Neuronal stem cell (in vitro differentiated cells): ENCODE data around the gene TMEM222.

Experiments used
- DNase-seq: peaks from one replicate; pipeline ENCODE4 v3.0.0-alpha.2; 2013; ENCODE audit warnings: low spot score
- H2AFZ ChIP-seq: one replicate; pipeline ENCODE4 v1.6.1; 2013; ENCODE audit warnings: mild to moderate bottlenecking, low read length, inconsistent platforms
- H2AK5ac ChIP-seq: 2 replicates; pipeline ENCODE4 v1.6.1; 2013; ENCODE audit warnings: low read depth, mild to moderate bottlenecking, inconsistent platforms, low read length, moderate library complexity, mixed read lengths
- H2BK120ac ChIP-seq: 2 replicates; pipeline ENCODE4 v1.6.1; 2013; ENCODE audit warnings: low read depth, mild to moderate bottlenecking, inconsistent platforms, low read length, moderate library complexity, mixed read lengths
- H2BK12ac ChIP-seq: one replicate; pipeline ENCODE4 v1.6.1; 2013; ENCODE audit warnings: low read length, inconsistent platforms
- H2BK15ac ChIP-seq: 2 replicates; pipeline ENCODE4 v1.6.1; 2013; ENCODE audit warnings: mild to moderate bottlenecking, low read length, inconsistent platforms, mixed read lengths
- H2BK5ac ChIP-seq: one replicate; pipeline ENCODE4 v1.6.1; 2013; ENCODE audit warnings: inconsistent platforms, mild to moderate bottlenecking, low read length, moderate library complexity
- H3K14ac ChIP-seq: one replicate; pipeline ENCODE4 v1.6.1; 2013; ENCODE audit warnings: low read length, inconsistent platforms
- H3K18ac ChIP-seq: 2 replicates; pipeline ENCODE4 v1.6.1; 2013; ENCODE audit warnings: low read length, inconsistent platforms
- H3K23ac ChIP-seq: 2 replicates; pipeline ENCODE4 v1.6.1; 2013; ENCODE audit warnings: low read depth, mild to moderate bottlenecking, mixed read lengths, low read length, inconsistent platforms; ENCODE audit not compliant: poor library complexity
- H3K27ac ChIP-seq: replicated peaks from 3 replicates; pipeline ENCODE4 v1.5.1; 2013; ENCODE audit warnings: low read length, inconsistent platforms
- H3K27me3 ChIP-seq, 3 experiments: 2 replicates each; pipeline ENCODE4 v1.6.1; 2013; ENCODE audit warnings: low read length in 3 of 3, mild to moderate bottlenecking in 2 of 3, inconsistent platforms in 1 of 3, low read depth in 1 of 3, mixed read lengths in 1 of 3, moderate library complexity in 1 of 3; ENCODE audit not compliant: control insufficient read depth in 3 of 3, insufficient read depth in 3 of 3
- H3K36me3 ChIP-seq, 2 donors: replicated peaks in 1 of 2; 2 replicates each; pipeline ENCODE4 v1.6.1; 2013; ENCODE audit warnings: low read length in 2 of 2; ENCODE audit not compliant: control insufficient read depth in 2 of 2, insufficient read depth in 2 of 2
- H3K4ac ChIP-seq: 2 replicates; pipeline ENCODE4 v1.6.1; 2013; ENCODE audit warnings: inconsistent platforms, mild to moderate bottlenecking, low read length, moderate library complexity
- H3K4me1 ChIP-seq, 2 donors: 1 replicate in 1 of 2; 2 replicates in 1 of 2; pipeline ENCODE4 v1.6.1; 2013; ENCODE audit warnings: low read length in 2 of 2, low read depth in 1 of 2; ENCODE audit not compliant: control insufficient read depth in 2 of 2, insufficient read depth in 1 of 2
- H3K4me2 ChIP-seq: one replicate; pipeline ENCODE4 v1.6.1; 2013; ENCODE audit warnings: mild to moderate bottlenecking, low read length, inconsistent platforms; ENCODE audit not compliant: insufficient read depth, poor library complexity, severe bottlenecking
- H3K4me3 ChIP-seq, 2 donors: 2 replicates each; pipeline ENCODE4 v1.5.1; 2013; ENCODE audit warnings: low read length in 2 of 2, mild to moderate bottlenecking in 2 of 2, inconsistent platforms in 1 of 2, moderate library complexity in 1 of 2
- H3K79me1 ChIP-seq: one replicate; pipeline ENCODE4 v1.6.1; 2013; ENCODE audit warnings: low read depth, mild to moderate bottlenecking, inconsistent platforms, low read length, moderate library complexity
- H3K9ac ChIP-seq: one replicate; pipeline ENCODE4 v1.6.1; 2013; ENCODE audit warnings: mild to moderate bottlenecking, low read depth, low read length, inconsistent platforms; ENCODE audit not compliant: poor library complexity
- H3K9me3 ChIP-seq, 2 donors: replicated peaks in 1 of 2; 2 replicates each; pipeline versions ENCODE3 to v1.6.1; 2013; ENCODE audit warnings: low read length in 2 of 2, mild to moderate bottlenecking in 2 of 2, inconsistent platforms in 1 of 2, low read depth in 1 of 2, mixed read lengths in 1 of 2, moderate library complexity in 1 of 2; ENCODE audit not compliant: control insufficient read depth in 2 of 2, insufficient read depth in 1 of 2
- H4K8ac ChIP-seq: one replicate; pipeline ENCODE4 v1.6.1; 2013; ENCODE audit warnings: low read depth, mild to moderate bottlenecking, inconsistent platforms, low read length, moderate library complexity
- H4K91ac ChIP-seq: one replicate; pipeline ENCODE4 v1.6.1; 2013; ENCODE audit warnings: low read length, low read depth, mild to moderate bottlenecking, inconsistent platforms; ENCODE audit not compliant: poor library complexity
- WGBS, 2 donors: extraction: QIAGEN DNeasy Blood & Tissue Kit; methylation state at CpG; one replicate each; pipeline ENCODE4 v1.1.7; 2013; ENCODE audit warnings: missing lambda C conversion rate in 2 of 2, mixed read lengths in 1 of 2; ENCODE audit not compliant: insufficient read length in 2 of 2, insufficient replicate concordance in 1 of 2; ENCODE audit errors: extremely low coverage in 2 of 2; 5-methylcytosine and 5-hydroxymethylcytosine counted together

The TMEM222 gene

DNA sequence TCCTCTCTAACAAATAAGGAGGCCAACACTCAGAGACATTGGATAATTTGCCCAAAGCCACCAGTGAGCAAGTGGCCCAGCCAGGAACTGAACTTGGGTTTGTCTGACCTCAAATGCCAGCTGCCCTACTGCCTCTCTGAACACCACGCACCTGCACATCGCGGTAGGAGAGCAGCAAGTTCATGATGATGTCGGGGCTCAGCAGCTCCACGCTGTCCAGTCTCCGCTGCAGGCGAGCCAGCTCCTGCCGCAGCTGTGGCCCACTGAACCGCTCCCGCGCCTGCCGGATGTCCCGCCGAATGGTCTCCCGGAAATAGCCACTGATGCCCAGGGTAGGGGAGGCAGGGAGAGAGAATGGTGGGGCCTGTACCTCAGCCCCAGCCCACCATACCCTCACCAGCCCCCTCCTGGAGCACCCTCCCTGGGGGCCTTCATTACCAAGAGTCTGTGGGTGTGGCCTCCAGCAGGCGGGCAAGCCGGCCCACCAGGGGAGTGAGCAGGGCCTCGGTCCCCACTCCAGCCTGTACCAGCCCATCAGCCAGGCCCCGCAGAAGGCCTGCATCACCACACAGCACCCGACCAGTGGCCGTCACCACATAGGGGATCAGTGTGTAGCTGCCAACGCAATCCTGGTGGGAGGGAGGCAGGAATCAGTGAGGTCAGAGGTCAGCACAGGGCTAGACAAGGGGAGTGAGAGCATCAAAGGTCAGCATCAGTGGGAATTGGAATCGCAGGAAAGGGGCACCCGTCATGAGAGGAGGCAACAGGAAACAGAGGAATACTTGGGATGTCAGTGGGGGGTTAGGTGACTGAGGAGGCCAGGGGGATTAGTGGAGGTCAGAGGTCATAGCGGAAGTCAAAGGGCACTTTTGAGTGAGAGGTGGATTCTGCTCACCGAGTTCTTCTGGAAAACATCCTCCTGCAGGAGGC lies 42.1 kb downstream of the TMEM222 start:
- peaks cover 18 to 36% of the 10 kb centered on the region in 2 donors for H3K4me1 ChIP-seq
- H3K79me1 ChIP-seq: no peaks in the 10 kb centered on the region
- H3K4me2 ChIP-seq: no peak overlapping the region
- no peaks in the 10 kb centered on the region for H3K9me3 ChIP-seq
- peak overlapping the region; percentile 82 for H2BK12ac ChIP-seq
- H3K4ac ChIP-seq: no peak overlapping the region
- no peak overlapping the region for H4K91ac ChIP-seq
- H4K8ac ChIP-seq: no peak overlapping the region
- peak overlapping the region; percentile 84 for H3K18ac ChIP-seq
- peak overlapping the region; percentile 37 for H3K23ac ChIP-seq
- peak overlapping the region; percentile 76 for H2BK5ac ChIP-seq
- peak overlapping the region; percentile 84 for H3K27ac ChIP-seq
- H2AK5ac ChIP-seq: peak overlapping the region; percentile 78
- peaks cover 0 to 28% (median 9%) of the 10 kb centered on the region in 3 experiments for H3K27me3 ChIP-seq
- DNase-seq: peak; percentile 83
- no peak overlapping the region for H2AFZ ChIP-seq
- H3K4me3 ChIP-seq: no peak overlapping the region
- H2BK120ac ChIP-seq: no peak overlapping the region
- peak overlapping the region; percentile 46 for H3K9ac ChIP-seq
- H3K36me3 ChIP-seq: peaks cover 0 to 38% of the 10 kb centered on the region in 2 donors
- WGBS, 2 donors: no CpG with 5 or more reads among the region's 26 CpGs
- H2BK15ac ChIP-seq: peak overlapping the region; percentile 71
- peak overlapping the region; percentile 17 for H3K14ac ChIP-seq

DNA sequence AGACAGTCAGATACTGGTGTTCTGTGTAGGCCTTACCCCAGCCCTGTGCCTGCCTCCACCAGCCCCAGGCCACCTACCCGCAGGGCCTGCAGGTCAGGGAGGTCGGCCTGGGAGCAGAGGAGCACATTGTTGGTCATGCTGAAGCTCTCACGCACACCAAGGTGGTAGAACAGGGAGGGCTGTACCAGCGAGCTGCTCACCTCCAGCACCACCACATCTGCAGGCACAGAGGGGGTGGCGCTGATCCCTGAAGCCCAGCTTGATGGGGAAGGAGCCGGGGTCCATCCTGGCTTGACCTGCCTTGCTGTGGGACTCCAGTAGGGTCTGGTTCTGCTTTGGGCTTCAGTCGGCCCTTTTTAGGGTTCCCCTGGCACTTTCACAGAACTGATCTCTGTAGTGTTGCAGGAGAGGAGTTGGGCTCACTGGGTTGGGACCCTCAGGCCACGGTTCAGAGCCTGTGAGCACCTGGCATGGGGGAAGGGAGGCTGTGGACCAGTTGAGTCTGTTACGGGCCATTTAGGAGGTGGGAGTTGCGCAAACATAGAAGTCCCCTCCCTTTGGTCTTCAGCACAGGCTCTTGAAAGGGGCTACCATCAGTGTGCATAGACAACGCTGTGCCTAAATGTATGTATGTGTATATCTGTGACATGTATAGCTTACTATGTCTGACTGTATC lies 42.9 kb downstream of the TMEM222 start:
- no CpG with 5 or more reads among the region's 11 CpGs for WGBS, 2 donors
- peak overlapping the region; percentile 84 for H3K18ac ChIP-seq
- H3K4me2 ChIP-seq: peak overlapping the region; percentile 28
- H3K4me3 ChIP-seq: peak overlapping the region; percentile 37 to 71
- no peak overlapping the region for H3K23ac ChIP-seq
- no peak for DNase-seq
- H2BK5ac ChIP-seq: no peak overlapping the region
- peaks cover 18 to 35% of the 10 kb centered on the region in 2 donors for H3K4me1 ChIP-seq
- H2AFZ ChIP-seq: peak overlapping the region; percentile 99
- no peak overlapping the region for H4K91ac ChIP-seq
- H3K36me3 ChIP-seq: peaks cover 0 to 30% of the 10 kb centered on the region in 2 donors
- no peaks in the 10 kb centered on the region for H3K9me3 ChIP-seq
- H3K4ac ChIP-seq: no peak overlapping the region
- H3K79me1 ChIP-seq: no peaks in the 10 kb centered on the region
- peaks cover 0 to 20% (median 6%) of the 10 kb centered on the region in 3 experiments for H3K27me3 ChIP-seq
- H2AK5ac ChIP-seq: peak overlapping the region; percentile 77
- H4K8ac ChIP-seq: no peak overlapping the region
- peak overlapping the region; percentile 34 for H2BK120ac ChIP-seq
- H2BK15ac ChIP-seq: peak overlapping the region; percentile 24
- peak overlapping the region; percentile 70 for H2BK12ac ChIP-seq
- H3K27ac ChIP-seq: peak overlapping the region; percentile 84
- peak overlapping the region; percentile 17 for H3K14ac ChIP-seq
- peak overlapping the region; percentile 46 for H3K9ac ChIP-seq

DNA sequence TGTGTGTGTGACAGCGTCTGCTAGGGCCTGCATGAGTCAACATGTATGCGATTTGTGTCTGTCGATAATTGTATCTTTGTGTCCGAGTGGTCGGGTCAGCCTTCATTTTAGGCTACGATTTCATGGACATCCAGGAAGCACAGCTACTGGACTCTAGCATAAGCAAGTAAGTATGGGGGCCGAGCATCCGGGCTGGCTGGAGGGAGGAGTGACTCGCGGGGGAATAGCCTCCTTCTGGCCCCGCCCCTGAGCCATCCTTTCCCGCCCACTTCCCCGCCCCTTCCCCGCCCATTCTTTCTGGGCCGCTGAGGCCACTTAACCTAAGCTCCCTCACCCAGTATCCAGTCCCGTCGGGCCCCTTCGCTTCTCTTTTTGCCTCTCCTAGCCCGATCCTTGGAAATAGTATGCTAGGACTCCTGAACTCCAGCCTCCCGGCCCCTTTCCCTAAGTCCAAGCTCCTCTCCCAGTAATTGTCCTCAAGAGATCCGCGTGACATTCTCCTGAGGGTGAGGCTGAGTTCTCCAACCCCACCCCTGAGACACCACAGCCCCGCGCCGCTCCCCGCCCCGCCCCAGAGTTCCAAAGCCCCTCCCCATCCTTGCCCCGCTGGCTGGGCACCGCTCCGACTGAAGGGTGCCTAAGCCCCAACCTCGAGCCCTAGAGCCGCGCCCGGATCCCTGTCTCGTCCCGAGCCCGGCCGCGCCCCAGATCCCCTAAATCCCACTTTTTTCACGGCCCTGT lies 43.6 kb downstream of the TMEM222 start:
- Histone ChIP-seq H3K27me3 (peaks cover 2 to 15% (median 3%) of the 10 kb centered on the region in 3 experiments), H2BK120ac (no peak overlapping the region), H3K79me1 (no peaks in the 10 kb centered on the region), H3K18ac (peak overlapping the region; percentile 93), H3K4me2 (peak overlapping the region; percentile 94), H2AFZ (peak overlapping the region; percentile 99), H3K9me3 (no peaks in the 10 kb centered on the region), H2BK15ac (no peak overlapping the region), H3K9ac (no peak overlapping the region), H4K91ac (no peak overlapping the region), H4K8ac (no peak overlapping the region), H3K23ac (no peak overlapping the region), H2BK5ac (peak overlapping the region; percentile 2), H3K36me3 (peaks cover 0 to 27% of the 10 kb centered on the region in 2 donors), H2BK12ac (no peak overlapping the region), H3K4me1 (peaks cover 18 to 32% of the 10 kb centered on the region in 2 donors), H3K14ac (no peak overlapping the region), H3K4me3 (peak overlapping the region; percentile 71 to 83), H2AK5ac (no peak overlapping the region), H3K27ac (peak overlapping the region; percentile 94), H3K4ac (no peak overlapping the region)
- peak; percentile 88 for DNase-seq
- no CpG with 5 or more reads among the region's 40 CpGs for whole genome bisulfite sequencing, 2 donors
